ENCODE results near the gene RFC4.

GRCh38 chr3:186832276-186832675 lies 26.0 kb upstream of the RFC4 start:
- TF ChIP-seq CTCF (IDR thresholded peaks at IDR 0.05) (no peak), POLR2A (IDR thresholded peaks at IDR 0.05) (no peak)

Data from heart left ventricle (tissue), 13 donors.